Endodermal cell (in vitro differentiated cells): Measurements from ENCODE around the gene KCNJ11. TPM values are rescaled to one million over a fixed set of nuclear protein-coding genes. Genes with fewer than 3 reads are reported as not detected.

Experiments
- DNase-seq: peaks from one replicate; pipeline ENCODE4 v3.0.0-alpha.2; 2017
- H3K27ac ChIP-seq: 2 replicates; pipeline ENCODE4 v1.5.1; 2013; ENCODE audit warnings: mild to moderate bottlenecking, low read depth, low read length, moderate library complexity
- H3K27me3 ChIP-seq: 2 replicates; pipeline ENCODE4 v1.6.1; 2013; ENCODE audit warnings: mild to moderate bottlenecking, low read length, moderate library complexity; ENCODE audit not compliant: insufficient read depth, control insufficient read depth, poor library complexity, severe bottlenecking
- H3K36me3 ChIP-seq: 2 replicates; pipeline ENCODE4 v1.7.0; 2013; ENCODE audit warnings: mild to moderate bottlenecking, low read length, moderate library complexity; ENCODE audit not compliant: control insufficient read depth, insufficient read depth
- H3K4me1 ChIP-seq: one replicate; pipeline ENCODE4 v1.7.0; 2013; ENCODE audit warnings: low read length; ENCODE audit not compliant: control insufficient read depth, insufficient read depth
- H3K4me3 ChIP-seq: 2 replicates; pipeline ENCODE4 v1.5.1; 2013; ENCODE audit warnings: mild to moderate bottlenecking, low read length, moderate library complexity
- H3K9ac ChIP-seq: 2 replicates; pipeline ENCODE4 v1.6.1; 2013; ENCODE audit warnings: mild to moderate bottlenecking, low read length, moderate library complexity; ENCODE audit not compliant: poor library complexity, severe bottlenecking; ENCODE audit errors: extremely low read depth
- H3K9me3 ChIP-seq: 2 replicates; pipeline ENCODE4 v1.6.1; 2013; ENCODE audit warnings: mild to moderate bottlenecking, low read length, moderate library complexity; ENCODE audit not compliant: control insufficient read depth
- H3K27ac Mint-ChIP-seq: 2 replicates; pipeline ENCODE4 v1.8.0; 2020; ENCODE audit warnings: mixed read lengths
- H3K27me3 Mint-ChIP-seq: 2 replicates; pipeline ENCODE4 v1.8.0; 2021; ENCODE audit warnings: mild to moderate bottlenecking, mixed read lengths; ENCODE audit not compliant: insufficient read depth
- H3K36me3 Mint-ChIP-seq: 2 replicates; pipeline ENCODE4 v1.8.0; 2020; ENCODE audit warnings: low read depth, mixed read lengths
- H3K4me1 Mint-ChIP-seq: 2 replicates; pipeline ENCODE4 v1.8.0; 2020; ENCODE audit warnings: mixed read lengths
- H3K4me3 Mint-ChIP-seq: 2 replicates; pipeline ENCODE4 v1.8.0; 2020; ENCODE audit warnings: mild to moderate bottlenecking, moderate library complexity, mixed read lengths
- H3K9me3 Mint-ChIP-seq: 2 replicates; pipeline ENCODE4 v1.8.0; 2020; ENCODE audit warnings: mild to moderate bottlenecking, mixed read lengths
- WGBS, 2 experiments: methylation state at CpG; one replicate each; pipeline versions ENCODE4 v1.1.5 to v1.1.7; 2013; ENCODE audit warnings: missing lambda C conversion rate in 2 of 2, mixed read lengths in 1 of 2; ENCODE audit not compliant: insufficient coverage in 1 of 2, insufficient read length in 1 of 2; 5-methylcytosine and 5-hydroxymethylcytosine counted together
- total RNA-seq, 2 donors: library from RNA; stranded (reverse); fragmentation: NEBNext Ultra II Directional in 1 of 2; extraction: Animal tissue kit (Norgen Biotek cat#: 25700) in 1 of 2; gene quantifications; 2 replicates in 1 of 2; 3 replicates in 1 of 2; pipeline ENCODE4 v1.2.1, GENCODE V29; 2021
- TF ChIP-seq, protein P1 (sequence below): fragments of 200-600 bp; sonication (generic); conservative IDR thresholded peaks from 2 replicates; pipeline ENCODE4 v1.5.0; 2021; ENCODE audit warnings: antibody characterized with exemption, mild to moderate bottlenecking

KCNJ11 gene
- total RNA-seq, 2 donors from 2014 or later, result 2.2 to 5.3 TPM

DNA sequence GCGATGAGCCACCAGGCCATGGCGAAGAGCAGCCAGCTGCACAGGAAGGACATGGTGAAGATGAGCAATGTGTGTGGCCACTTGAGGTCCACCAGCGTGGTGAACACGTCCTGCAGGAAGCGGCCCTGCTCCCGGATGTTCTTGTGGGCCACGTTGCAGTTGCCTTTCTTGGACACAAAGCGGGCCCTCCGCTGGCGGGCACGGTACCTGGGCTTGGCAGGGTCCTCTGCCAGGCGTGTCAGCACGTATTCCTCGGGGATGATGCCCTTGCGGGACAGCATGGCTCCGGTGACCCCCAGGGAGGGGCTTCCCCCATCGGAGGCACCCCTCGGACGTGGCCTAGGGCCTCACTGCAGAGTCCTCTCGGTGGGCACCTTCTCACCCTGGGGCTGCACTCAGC, 648 bp downstream of the KCNJ11 start:
- Histone ChIP-seq H3K9ac (no peak overlapping the region), H3K27me3 (peaks cover 34% of the 10 kb centered on the region), H3K27ac (no peak overlapping the region), H3K9me3 (no peaks in the 10 kb centered on the region), H3K36me3 (no peaks in the 10 kb centered on the region), H3K4me3 (no peak overlapping the region), H3K4me1 (no peaks in the 10 kb centered on the region)
- no peak overlapping the region for H3K27ac Mint-ChIP-seq
- H3K4me3 Mint-ChIP-seq, result peak overlapping the region; percentile 20
- 95 to 96% methylated on average over 14 to 20 of the region's 20 CpGs for WGBS, 2 experiments
- H3K27me3 Mint-ChIP-seq, result peaks cover 39% of the 10 kb centered on the region
- TF ChIP-seq, protein P1, sequence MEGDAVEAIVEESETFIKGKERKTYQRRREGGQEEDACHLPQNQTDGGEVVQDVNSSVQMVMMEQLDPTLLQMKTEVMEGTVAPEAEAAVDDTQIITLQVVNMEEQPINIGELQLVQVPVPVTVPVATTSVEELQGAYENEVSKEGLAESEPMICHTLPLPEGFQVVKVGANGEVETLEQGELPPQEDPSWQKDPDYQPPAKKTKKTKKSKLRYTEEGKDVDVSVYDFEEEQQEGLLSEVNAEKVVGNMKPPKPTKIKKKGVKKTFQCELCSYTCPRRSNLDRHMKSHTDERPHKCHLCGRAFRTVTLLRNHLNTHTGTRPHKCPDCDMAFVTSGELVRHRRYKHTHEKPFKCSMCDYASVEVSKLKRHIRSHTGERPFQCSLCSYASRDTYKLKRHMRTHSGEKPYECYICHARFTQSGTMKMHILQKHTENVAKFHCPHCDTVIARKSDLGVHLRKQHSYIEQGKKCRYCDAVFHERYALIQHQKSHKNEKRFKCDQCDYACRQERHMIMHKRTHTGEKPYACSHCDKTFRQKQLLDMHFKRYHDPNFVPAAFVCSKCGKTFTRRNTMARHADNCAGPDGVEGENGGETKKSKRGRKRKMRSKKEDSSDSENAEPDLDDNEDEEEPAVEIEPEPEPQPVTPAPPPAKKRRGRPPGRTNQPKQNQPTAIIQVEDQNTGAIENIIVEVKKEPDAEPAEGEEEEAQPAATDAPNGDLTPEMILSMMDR, result no peak
- no peaks in the 10 kb centered on the region for H3K9me3 Mint-ChIP-seq
- H3K36me3 Mint-ChIP-seq, result no peaks in the 10 kb centered on the region
- H3K4me1 Mint-ChIP-seq, result no peaks in the 10 kb centered on the region
- no peak for DNase-seq

DNA sequence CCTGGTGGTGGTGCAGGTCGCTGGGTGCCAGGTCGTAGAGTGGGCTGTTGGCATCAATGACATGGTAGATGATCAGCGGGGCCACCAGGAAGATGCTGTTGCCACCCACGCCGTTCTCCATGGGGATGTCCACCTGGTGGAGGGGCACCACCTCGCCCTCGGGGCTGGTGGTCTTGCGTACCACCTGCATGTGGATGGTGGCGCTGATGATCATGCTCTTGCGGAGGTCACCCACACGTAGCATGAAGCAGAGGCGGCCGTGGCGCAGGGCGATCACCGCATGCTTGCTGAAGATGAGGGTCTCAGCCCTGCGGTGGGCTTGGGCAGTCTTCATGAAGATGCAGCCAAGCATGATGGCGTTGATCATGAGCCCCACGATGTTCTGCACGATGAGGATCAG, 1.2 kb downstream of the KCNJ11 start:
- no peaks in the 10 kb centered on the region for H3K36me3 ChIP-seq
- Mint-ChIP-seq H3K4me1 (no peaks in the 10 kb centered on the region), H3K4me3 (peak overlapping the region; percentile 20), H3K27me3 (peaks cover 39% of the 10 kb centered on the region), H3K9me3 (no peaks in the 10 kb centered on the region), H3K27ac (no peak overlapping the region), H3K36me3 (no peaks in the 10 kb centered on the region)
- no peak overlapping the region for H3K9ac ChIP-seq
- no peak overlapping the region for H3K4me3 ChIP-seq
- 95 to 97% methylated on average over 14 to 20 of the region's 20 CpGs for WGBS, 2 experiments
- H3K27ac ChIP-seq, result no peak overlapping the region
- no peak for DNase-seq
- peaks cover 34% of the 10 kb centered on the region for H3K27me3 ChIP-seq
- no peaks in the 10 kb centered on the region for H3K4me1 ChIP-seq
- TF ChIP-seq, protein P1, result no peak
- no peaks in the 10 kb centered on the region for H3K9me3 ChIP-seq

DNA sequence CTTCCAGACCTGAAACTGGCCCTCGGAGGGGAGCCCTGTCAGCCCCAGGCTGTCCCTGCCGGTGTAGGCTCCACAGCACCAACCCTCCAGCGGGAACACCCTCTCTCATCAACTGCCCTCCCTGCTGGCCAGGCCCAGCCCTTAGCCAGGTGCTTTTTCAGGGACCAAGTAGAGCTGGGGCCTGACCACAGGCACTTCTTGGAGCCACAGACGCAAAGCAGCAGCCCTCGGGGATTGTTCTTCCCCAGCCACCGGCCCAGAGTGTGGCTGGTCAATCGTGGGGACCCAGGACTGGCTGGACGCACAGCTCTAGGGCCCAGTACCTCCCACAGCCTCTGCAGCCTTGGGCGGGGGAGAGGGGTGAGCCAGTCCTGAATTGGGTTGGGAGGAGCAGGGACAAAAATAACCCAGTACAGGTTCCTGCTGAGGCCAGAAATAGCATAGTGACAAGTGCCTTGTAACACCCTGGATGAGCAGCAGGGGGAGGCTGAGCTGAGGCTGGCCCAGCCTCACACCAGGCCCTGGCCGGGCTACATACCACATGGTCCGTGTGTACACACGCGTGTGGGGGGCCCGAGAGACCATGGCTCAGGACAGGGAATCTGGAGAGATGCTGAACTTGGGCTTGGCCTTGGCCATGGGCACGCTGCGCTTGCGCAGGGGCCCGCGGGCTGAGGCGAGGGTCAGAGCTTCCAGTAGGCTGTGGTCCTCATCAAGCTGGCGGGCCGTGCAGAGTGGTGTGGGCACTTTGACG, 2.0 kb downstream of the KCNJ11 start:
- Histone ChIP-seq H3K36me3 (no peaks in the 10 kb centered on the region), H3K27ac (no peak overlapping the region), H3K9ac (no peak overlapping the region), H3K4me1 (no peaks in the 10 kb centered on the region), H3K4me3 (no peak overlapping the region), H3K27me3 (peaks cover 28% of the 10 kb centered on the region), H3K9me3 (no peaks in the 10 kb centered on the region)
- peak; percentile 89 for DNase-seq
- H3K4me3 Mint-ChIP-seq, result no peak overlapping the region
- no peaks in the 10 kb centered on the region for H3K9me3 Mint-ChIP-seq
- WGBS, 2 experiments, result 65 to 84% methylated on average over 9 to 23 of the region's 23 CpGs
- H3K27ac Mint-ChIP-seq, result no peak overlapping the region
- H3K27me3 Mint-ChIP-seq, result peaks cover 33% of the 10 kb centered on the region
- TF ChIP-seq, protein P1, result peak; percentile 81
- no peaks in the 10 kb centered on the region for H3K4me1 Mint-ChIP-seq
- no peaks in the 10 kb centered on the region for H3K36me3 Mint-ChIP-seq
